ENCODE data around the gene MN1. TPM values are rescaled to one million over a fixed set of nuclear protein-coding genes. Genes with fewer than 3 reads are reported as not detected.

MN1 gene
- total and polyA plus RNA-seq, 2 of the 8 experiments (the other 6 are each of a cell fraction or from before 2014, with no cell fraction given): 3.1 to 4.9 TPM

DNA sequence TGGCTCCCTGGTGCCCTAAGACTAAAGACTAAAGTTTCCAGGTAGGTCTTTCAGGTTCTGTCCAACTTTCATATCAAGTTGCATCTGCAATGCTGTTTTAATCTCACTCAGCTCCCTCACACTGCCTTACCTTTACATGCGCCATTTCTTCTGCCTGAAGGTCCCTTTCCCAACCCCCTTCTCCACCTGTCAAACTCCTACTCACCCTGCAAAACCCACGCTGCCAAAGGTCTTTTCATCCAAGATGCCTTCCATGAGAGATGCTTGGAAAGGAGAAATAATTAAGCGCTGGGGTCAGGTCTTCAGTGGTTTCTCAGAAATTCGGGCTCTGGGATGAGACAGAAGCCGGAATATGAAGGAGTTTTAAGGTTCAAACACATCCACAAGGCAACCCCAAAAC, 95.1 kb downstream of the MN1 start (continued):
- TF ChIP-seq RFX5 (IDR thresholded peaks at IDR 0.05; ENCODE audit: borderline replicate concordance, low read depth, low read length) (no peak), TCF12 (IDR thresholded peaks at IDR 0.05; ENCODE audit: low read depth, low read length) (no peak), CHD2 (IDR thresholded peaks at IDR 0.05; ENCODE audit: low read length) (no peak), PHF8 (conservative IDR thresholded peaks at IDR 0.05; ENCODE audit: low read depth, low read length) (no peak)
- TF ChIP-seq, protein P1, sequence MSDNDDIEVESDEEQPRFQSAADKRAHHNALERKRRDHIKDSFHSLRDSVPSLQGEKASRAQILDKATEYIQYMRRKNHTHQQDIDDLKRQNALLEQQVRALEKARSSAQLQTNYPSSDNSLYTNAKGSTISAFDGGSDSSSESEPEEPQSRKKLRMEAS (IDR thresholded peaks at IDR 0.05): no peak
